Right lung (tissue), 5 donors: ENCODE measurements around the gene TEKT2. TPM values are rescaled to one million over a fixed set of nuclear protein-coding genes. Genes with fewer than 3 reads are reported as not detected.

Experiments used
- DNase-seq, 2 donors: peaks; one replicate each; pipeline ENCODE4 v3.0.0-alpha.2; 2013
- polyA plus RNA-seq, 5 donors: library from polyadenylated mRNA; unstranded; fragments of 120-200 nt; gene quantifications; one replicate each; pipeline versions ENCODE4 v1.2.1 to v1.2.3, GENCODE V29; 2013; ENCODE audit warnings: inconsistent platforms in 1 of 5, low replicate concordance in 1 of 5; ENCODE audit not compliant: insufficient read length in 5 of 5, insufficient read depth in 1 of 5

The TEKT2 gene
- polyA plus RNA-seq, 5 donors, result 6.0 to 15.6 (median 11.3) TPM

GRCh38 chr1:36100376-36100775 is 16.5 kb downstream of the TEKT2 start:
- DNase-seq, result no peak

- no peak for DNase-seq
Observed at GRCh38 chr1:36101546-36101945, 17.7 kb downstream of the TEKT2 start.

- no peak for DNase-seq
Observed at GRCh38 chr1:36106269-36106668, 22.4 kb downstream of the TEKT2 start.

- DNase-seq, result no peak
Observed at GRCh38 chr1:36107394-36107793, 23.5 kb downstream of the TEKT2 start.

- no peak for DNase-seq
Observed at GRCh38 chr1:36108314-36108713, 24.4 kb downstream of the TEKT2 start.

- DNase-seq, result no peak
Observed at GRCh38 chr1:36109041-36109679, 25.3 kb downstream of the TEKT2 start.

GRCh38 chr1:36111151-36111550 is 27.3 kb downstream of the TEKT2 start:
- no peak for DNase-seq

- no peak for DNase-seq
Observed at GRCh38 chr1:36112823-36113222, 28.9 kb downstream of the TEKT2 start.

DNA sequence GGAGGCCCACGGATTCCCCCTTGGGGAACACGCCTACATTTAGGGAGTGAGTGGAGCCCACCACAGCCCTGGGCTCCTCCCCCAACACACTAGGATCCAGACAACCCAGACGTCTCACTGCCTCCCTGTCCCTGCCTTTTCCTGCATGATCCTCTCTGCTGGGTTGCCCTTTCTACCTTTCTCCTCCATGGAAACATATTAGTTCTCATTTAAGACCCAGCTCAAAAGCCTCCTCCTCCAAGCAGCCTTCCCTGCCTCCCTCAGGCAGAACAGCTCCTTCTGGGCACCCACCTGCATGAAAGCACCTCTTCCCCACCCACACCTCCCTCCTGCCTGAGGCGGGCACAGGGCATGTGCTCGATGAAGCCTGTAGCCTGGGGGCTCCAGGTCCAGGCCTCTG is 30.5 kb downstream of the TEKT2 start:
- no peak for DNase-seq

- DNase-seq, result no peak
Observed at GRCh38 chr1:36115200-36115669, 31.3 kb downstream of the TEKT2 start.

GRCh38 chr1:36115931-36116330 is 32.0 kb downstream of the TEKT2 start:
- no peak for DNase-seq

- DNase-seq, result no peak
Observed at GRCh38 chr1:36116901-36117300, 33.0 kb downstream of the TEKT2 start.

GRCh38 chr1:36118447-36119204 is 34.7 kb downstream of the TEKT2 start:
- no peak for DNase-seq

- DNase-seq, result no peak
Observed at GRCh38 chr1:36119456-36119855, 35.6 kb downstream of the TEKT2 start.

DNA sequence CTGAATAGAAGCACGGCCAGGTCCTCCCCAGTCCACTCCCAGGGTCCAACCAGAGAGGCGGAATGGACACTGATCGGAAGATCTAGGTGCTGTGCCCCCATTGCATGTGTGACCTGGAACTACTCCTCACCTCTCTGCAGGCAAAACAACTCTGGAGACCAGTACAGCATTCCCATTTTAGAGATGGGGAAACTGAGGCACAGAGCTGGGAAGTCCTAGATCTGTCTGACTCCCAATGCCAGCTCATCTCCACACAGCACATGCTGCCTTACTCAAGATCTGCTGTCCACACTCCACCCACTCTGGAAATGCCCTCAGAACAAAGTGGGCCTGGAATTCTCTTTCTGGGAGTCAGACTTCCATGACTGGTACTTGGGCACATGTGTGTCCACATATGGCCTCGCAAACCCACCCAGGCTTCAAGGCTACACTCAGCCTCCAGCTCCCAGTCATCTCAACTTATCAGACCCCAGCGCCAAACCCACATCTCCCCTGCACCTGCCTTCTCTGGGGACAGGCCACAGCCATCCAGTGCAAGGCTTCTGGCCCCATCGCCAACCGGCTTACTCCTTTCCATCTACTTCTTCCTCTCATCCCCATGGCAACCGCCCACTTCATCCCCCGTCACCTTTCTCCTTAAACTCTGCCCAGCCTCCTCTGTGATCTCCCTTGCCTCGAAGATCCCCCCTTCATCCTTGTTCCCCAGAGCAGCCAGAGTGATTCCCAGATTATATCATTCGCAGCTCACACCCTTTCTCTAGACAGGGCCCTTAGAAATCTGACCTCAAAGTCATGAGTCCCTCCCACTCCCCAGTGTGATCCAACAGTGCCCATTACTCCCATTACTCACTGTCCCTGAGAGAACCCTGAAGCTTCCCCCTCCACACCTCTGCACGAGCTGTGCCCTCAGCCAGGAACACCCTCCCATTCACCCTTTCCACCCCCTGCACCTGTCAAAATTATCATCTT is 38.5 kb downstream of the TEKT2 start:
- no peak for DNase-seq

- DNase-seq, result no peak
Observed at GRCh38 chr1:36123356-36123755, 39.5 kb downstream of the TEKT2 start.

DNA sequence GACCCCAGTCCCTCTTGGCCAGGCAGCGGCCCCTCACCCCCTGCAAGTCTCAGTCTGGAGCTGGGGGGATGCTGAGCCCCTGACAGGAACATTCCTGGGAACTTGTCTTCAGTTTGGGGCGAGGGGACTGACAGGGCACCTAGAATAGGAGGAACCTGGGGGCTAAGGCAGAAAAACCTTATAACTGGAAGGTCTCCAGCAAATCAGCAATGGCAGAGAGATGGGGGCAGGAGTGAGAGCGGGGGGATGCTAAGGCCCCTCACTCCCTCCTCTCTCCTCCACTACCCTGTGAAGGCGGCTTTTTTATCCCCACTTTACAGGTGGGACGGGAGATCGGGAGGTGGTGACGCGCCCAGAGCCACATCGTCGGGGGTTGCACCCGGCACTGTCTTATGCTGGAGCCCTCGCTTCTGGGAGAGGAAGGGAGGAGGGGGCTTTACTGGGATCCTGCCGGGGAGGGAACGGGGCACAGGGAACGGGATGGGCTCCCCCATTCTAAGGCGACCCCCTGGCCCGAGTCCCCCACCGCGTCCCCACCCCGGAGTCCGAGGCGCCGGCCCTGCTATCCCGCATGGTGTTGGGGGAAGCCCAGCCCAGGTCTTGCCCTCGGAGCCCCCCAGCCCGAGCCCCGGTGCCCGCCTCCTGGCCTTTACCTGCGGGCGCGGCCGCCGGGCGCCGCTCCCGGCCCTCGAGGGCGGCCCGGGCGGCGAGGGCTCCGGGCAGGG is 40.7 kb downstream of the TEKT2 start:
- DNase-seq, result no peak

DNA sequence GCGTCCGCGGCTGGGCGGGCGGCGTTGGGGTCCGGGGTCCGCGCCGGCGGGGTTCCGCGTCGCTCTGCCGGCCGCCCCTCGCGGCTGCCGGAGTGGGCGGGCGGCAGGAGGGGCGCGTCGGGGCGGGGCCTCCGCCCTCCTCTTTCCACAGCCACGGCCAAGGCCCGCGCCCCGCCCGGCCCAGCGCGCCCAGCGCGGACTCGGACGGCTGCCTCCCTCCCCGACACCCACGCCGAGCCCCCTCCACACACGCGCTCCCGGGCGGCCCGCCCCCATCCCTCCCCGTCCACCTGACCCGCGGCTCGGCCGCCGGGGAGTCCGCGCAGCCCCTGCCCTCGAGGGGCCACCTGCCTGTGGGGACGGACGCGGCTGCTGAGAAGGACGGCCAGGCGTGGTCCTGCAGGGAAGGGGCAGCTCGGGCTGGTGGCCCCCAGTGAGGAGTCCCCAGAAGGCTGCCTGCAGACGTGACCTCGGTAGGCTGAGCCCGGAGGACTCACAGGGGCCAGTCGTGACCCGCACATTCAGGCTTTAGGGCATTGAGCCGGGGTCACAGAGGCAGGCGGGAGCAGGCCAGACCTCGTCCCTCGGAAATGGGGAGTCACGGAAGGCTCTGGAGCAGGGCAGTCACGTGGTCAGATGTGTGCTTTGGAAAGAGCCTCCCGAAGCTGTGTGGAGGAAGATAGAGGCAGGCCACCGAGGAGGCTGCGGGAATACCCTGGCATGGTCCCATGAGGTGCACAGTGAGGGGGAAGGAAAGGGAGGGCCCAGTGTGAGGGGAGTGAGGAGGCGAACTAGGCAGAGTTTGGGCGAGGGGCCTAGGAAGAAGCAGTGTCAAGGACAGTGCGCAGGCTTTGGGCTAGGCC is 41.5 kb downstream of the TEKT2 start, which contains the start of gene COL8A2:
TSS of gene COL8A2 (minus strand) at position 94 of the 863 bp plus-strand sequence. CDS start 24,980 bp downstream, outside the sequence.
- no peak for DNase-seq

DNA sequence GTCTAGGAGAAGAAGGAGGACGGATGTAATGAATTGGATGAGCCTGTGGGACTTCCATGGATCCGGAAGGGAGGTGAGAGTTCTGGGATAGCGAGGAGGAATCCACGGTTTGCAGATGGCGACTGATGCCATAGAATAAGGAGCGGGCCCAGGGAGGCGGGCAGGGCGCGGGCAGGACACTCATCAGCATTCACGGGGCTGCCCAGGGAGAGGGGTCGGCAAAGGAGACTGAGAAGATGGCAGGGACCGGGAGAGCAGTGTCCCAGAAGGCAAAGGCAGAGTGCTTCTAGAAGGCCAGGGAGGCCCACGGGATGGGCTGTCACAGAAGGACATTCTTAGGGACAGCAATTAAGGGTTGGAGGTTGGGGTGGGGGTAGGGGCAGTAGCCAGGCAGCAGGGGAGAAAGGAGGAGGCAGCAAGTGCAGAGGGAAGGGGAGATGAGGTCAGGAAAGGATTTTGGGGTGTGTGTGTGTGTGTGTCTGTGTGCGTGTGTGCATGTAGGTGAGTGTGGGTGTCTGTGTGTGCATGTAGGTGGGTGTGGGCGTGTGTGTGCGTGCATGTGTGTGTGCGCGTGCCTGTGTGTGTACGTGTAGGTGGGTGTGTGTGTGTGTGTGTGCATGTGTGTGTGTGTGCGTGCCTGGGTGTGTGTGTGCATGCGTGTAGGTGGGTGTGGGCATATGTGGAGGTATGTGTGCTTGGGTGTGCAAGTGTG is 42.3 kb downstream of the TEKT2 start:
- no peak for DNase-seq
